HL-60 (cell line): ENCODE results near the gene SLC33A1.

Source experiments
- GABPA ChIP-seq: IDR thresholded peaks from 2 replicates; pipeline ENCODE4 v1.6.1; 2012; ENCODE audit warnings: low read depth
- TF ChIP-seq, protein P1 (sequence below): IDR thresholded peaks from one replicate; pipeline ENCODE4 v1.5.1; 2011; ENCODE audit warnings: low read length, control low read depth, inconsistent platforms; ENCODE audit not compliant: insufficient read depth

DNA sequence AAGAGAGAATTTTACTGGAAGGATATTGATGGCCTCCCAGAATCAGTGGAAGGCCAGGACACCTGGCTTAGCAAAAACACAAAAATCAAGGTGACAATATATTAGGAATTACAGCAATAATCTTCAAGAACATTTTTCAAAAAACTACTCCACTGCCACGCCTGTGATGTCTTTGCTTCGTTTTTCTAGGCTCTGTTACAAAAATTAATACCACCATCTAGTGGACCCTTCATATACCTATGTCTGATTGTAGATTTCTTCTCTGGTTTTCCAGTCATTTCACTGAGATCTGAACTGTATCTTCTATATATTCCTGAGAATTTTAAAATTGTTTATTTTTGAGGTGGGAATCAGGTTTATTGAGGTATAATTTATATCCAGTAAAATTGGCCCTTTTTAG is 5.6 kb upstream of the SLC33A1 start:
- TF ChIP-seq, protein P1, sequence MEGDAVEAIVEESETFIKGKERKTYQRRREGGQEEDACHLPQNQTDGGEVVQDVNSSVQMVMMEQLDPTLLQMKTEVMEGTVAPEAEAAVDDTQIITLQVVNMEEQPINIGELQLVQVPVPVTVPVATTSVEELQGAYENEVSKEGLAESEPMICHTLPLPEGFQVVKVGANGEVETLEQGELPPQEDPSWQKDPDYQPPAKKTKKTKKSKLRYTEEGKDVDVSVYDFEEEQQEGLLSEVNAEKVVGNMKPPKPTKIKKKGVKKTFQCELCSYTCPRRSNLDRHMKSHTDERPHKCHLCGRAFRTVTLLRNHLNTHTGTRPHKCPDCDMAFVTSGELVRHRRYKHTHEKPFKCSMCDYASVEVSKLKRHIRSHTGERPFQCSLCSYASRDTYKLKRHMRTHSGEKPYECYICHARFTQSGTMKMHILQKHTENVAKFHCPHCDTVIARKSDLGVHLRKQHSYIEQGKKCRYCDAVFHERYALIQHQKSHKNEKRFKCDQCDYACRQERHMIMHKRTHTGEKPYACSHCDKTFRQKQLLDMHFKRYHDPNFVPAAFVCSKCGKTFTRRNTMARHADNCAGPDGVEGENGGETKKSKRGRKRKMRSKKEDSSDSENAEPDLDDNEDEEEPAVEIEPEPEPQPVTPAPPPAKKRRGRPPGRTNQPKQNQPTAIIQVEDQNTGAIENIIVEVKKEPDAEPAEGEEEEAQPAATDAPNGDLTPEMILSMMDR, result no peak
- TF ChIP-seq GABPA, result no peak
